DOHH2 (cell line): ENCODE data around the gene VCL.

ENCODE experiments used
- CTCF ChIP-seq: fragments of 200-600 bp; sonication (generic); IDR thresholded peaks from one replicate; pipeline ENCODE4 v1.5.1; 2014; ENCODE audit warnings: antibody characterized with exemption, mild to moderate bottlenecking, low read depth, low read length; ENCODE audit not compliant: poor library complexity, severe bottlenecking
- EZH2phosphoT487 ChIP-seq: fragments of 200-600 bp; sonication (generic); IDR thresholded peaks from 2 replicates; pipeline ENCODE4 v1.6.1; 2017; ENCODE audit warnings: borderline replicate concordance, mild to moderate bottlenecking, antibody characterized with exemption, low read length, moderate library complexity, mixed read lengths

- no peak for TF ChIP-seq CTCF
- TF ChIP-seq EZH2phosphoT487, result no peak
These were observed 142.6 kb downstream of the VCL start for GRCh38 chr10:74140553-74140952.
